Caco-2 (cell line): ENCODE results near the gene GPR173. TPM values are rescaled to one million over a fixed set of nuclear protein-coding genes. Genes with fewer than 3 reads are reported as not detected.

ENCODE experiments used
- BruUV-seq: library from RNA; stranded (reverse); fragments of 400-500 nt; replicated peaks from 2 replicates; lab custom pipeline; 2021; lab: Mats Ljungman, UMichigan
- CTCF ChIA-PET: fragments of 300-600 bp; sonication (Branson Sonifier 250); formaldehyde crosslinking; loops from one replicate; lab custom pipeline; 2022; ENCODE audit warnings: antibody characterized with exemption; lab: Charles Lee
- POLR2A ChIA-PET: fragments of 300-600 bp; sonication (Branson Sonifier 250); formaldehyde crosslinking; loops from one replicate; lab custom pipeline; 2022; ENCODE audit warnings: antibody characterized with exemption; lab: Charles Lee
- DNase-seq, 2 experiments: peaks; one replicate each; pipeline versions ENCODE4 v3.0.0 to v3.0.0-alpha.2; 2020 to 2022
- H3K27me3 ChIP-seq: replicated peaks from 2 replicates; pipeline ENCODE4 v1.6.0; 2011; ENCODE audit warnings: low read length; ENCODE audit not compliant: control insufficient read depth, insufficient read depth
- H3K36me3 ChIP-seq: 2 replicates; pipeline ENCODE4 v1.5.1; 2011; ENCODE audit warnings: low read length; ENCODE audit not compliant: control insufficient read depth, insufficient read depth
- H3K4me1 ChIP-seq: fragments of 250-450 bp; sonication (Bioruptor Pico); 2 replicates; pipeline ENCODE4 v1.5.1; 2020; ENCODE audit warnings: mild to moderate bottlenecking
- H3K4me3 ChIP-seq: 2 replicates; pipeline ENCODE4 v1.5.1; 2011; ENCODE audit warnings: low read depth, mild to moderate bottlenecking, control low read depth, low read length
- H3K9me3 ChIP-seq: fragments of 250-450 bp; sonication (Bioruptor Pico); 2 replicates; pipeline ENCODE4 v1.5.1; 2020; ENCODE audit warnings: mild to moderate bottlenecking, moderate library complexity
- H3K27ac Mint-ChIP-seq: one replicate; pipeline ENCODE4 v1.8.0; 2022; ENCODE audit warnings: mixed read lengths; ENCODE audit not compliant: unreplicated experiment
- H3K27me3 Mint-ChIP-seq: one replicate; pipeline ENCODE4 v1.8.0; 2022; ENCODE audit warnings: mixed read lengths; ENCODE audit not compliant: insufficient read depth, unreplicated experiment
- H3K36me3 Mint-ChIP-seq: one replicate; pipeline ENCODE4 v1.8.0; 2022; ENCODE audit warnings: mild to moderate bottlenecking, mixed read lengths; ENCODE audit not compliant: insufficient read depth, unreplicated experiment
- H3K4me1 Mint-ChIP-seq: one replicate; pipeline ENCODE4 v1.8.0; 2022; ENCODE audit warnings: low read depth, mixed read lengths; ENCODE audit not compliant: unreplicated experiment
- H3K4me3 Mint-ChIP-seq: one replicate; pipeline ENCODE4 v1.8.0; 2022; ENCODE audit warnings: mild to moderate bottlenecking, moderate library complexity, mixed read lengths; ENCODE audit not compliant: unreplicated experiment
- H3K9me3 Mint-ChIP-seq: one replicate; pipeline ENCODE4 v1.8.0; 2022; ENCODE audit warnings: mixed read lengths; ENCODE audit not compliant: unreplicated experiment
- intact Hi-C: fragments of 100-400 bp; cut with micrococcal nuclease; formaldehyde crosslinking; loops from one replicate; pipeline ENCODE4 v1.10.0; 2022; ENCODE audit not compliant: unreplicated experiment
- total RNA-seq: library from RNA; stranded (reverse); gene quantifications from 2 replicates; pipeline ENCODE4 v1.2.3, GENCODE V29; 2022
- TF ChIP-seq, protein P1 (sequence below), 2 experiments: fragments of 200-600 bp in 1 of 2; IDR thresholded peaks; 1 replicate in 1 of 2; 2 replicates in 1 of 2; pipeline versions ENCODE4 v1.5.1 to v1.8.0; 2011 to 2022; ENCODE audit warnings: antibody characterized with exemption in 1 of 2, control low read depth in 1 of 2, inconsistent platforms in 1 of 2, low read depth in 1 of 2, low read length in 1 of 2, mild to moderate bottlenecking in 1 of 2, moderate library complexity in 1 of 2; ENCODE audit not compliant: insufficient read depth in 1 of 2, severe bottlenecking in 1 of 2, unreplicated experiment in 1 of 2

GPR173 gene
- total RNA-seq, 1 experiment from 2014 or later = 0.18 TPM

DNA sequence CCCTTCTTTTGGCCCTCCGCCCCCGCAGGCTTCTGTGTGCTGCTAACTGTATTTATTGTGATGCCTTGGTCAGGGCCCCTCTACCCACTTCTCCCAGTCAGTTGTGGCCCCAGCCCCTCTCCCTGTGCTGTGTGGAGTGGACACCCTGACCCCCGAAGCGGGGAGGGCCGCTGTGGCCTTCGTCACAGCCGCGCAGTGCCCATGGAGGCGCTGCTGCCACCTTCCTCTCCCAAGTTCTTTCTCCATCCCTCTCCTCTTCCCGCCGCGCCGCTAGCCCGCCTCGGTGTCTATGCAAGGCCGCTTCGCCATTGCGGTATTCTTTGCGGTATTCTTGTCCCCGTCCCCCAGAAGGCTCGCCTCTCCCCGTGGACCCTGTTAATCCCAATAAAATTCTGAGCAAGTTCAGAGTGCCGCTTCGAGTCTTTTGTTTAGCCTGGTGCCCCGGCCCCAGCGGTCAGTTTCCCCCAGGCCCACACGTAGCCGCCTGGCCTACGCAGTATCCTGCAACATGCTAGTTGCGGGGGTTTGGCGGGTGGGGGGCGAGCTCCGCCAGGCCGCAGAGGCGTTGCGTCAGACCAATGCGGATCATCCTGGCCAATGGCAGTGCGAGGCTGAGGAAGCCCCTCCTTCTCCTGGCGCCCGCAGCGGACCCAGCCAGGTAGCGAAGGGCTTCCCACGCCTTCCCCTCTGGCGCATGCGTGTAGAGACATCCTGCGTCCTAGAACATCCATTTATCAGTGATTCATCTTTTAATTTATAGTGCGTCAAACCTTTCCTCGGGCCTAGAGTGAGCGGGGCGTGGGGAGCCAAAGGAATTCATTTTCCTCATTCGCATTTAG, 39.8 kb downstream of the GPR173 start:
- Mint-ChIP-seq H3K27me3 (no peaks in the 10 kb centered on the region), H3K27ac (no peak overlapping the region), H3K9me3 (no peaks in the 10 kb centered on the region), H3K36me3 (peaks cover 20% of the 10 kb centered on the region), H3K4me1 (no peaks in the 10 kb centered on the region), H3K4me3 (peak overlapping the region; percentile 60)
- Histone ChIP-seq H3K9me3 (no peaks in the 10 kb centered on the region), H3K4me3 (no peak overlapping the region), H3K36me3 (no peaks in the 10 kb centered on the region; the same call in 1 of the 2 replicates), H3K27me3 (no peaks in the 10 kb centered on the region), H3K4me1 (no peaks in the 10 kb centered on the region)
- ChIA-PET CTCF (no interaction called here), POLR2A (no interaction called here)
- no peak for DNase-seq
- BruUV-seq = no TSS peak
- intact Hi-C loops = no loop called here
- TF ChIP-seq, protein P1, sequence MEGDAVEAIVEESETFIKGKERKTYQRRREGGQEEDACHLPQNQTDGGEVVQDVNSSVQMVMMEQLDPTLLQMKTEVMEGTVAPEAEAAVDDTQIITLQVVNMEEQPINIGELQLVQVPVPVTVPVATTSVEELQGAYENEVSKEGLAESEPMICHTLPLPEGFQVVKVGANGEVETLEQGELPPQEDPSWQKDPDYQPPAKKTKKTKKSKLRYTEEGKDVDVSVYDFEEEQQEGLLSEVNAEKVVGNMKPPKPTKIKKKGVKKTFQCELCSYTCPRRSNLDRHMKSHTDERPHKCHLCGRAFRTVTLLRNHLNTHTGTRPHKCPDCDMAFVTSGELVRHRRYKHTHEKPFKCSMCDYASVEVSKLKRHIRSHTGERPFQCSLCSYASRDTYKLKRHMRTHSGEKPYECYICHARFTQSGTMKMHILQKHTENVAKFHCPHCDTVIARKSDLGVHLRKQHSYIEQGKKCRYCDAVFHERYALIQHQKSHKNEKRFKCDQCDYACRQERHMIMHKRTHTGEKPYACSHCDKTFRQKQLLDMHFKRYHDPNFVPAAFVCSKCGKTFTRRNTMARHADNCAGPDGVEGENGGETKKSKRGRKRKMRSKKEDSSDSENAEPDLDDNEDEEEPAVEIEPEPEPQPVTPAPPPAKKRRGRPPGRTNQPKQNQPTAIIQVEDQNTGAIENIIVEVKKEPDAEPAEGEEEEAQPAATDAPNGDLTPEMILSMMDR (IDR thresholded peaks at IDR 0.05; ENCODE audit: insufficient read depth in 1 of 2, low read depth in 1 of 2, low read length in 1 of 2, severe bottlenecking in 1 of 2, unreplicated experiment in 1 of 2) = no peak

DNA sequence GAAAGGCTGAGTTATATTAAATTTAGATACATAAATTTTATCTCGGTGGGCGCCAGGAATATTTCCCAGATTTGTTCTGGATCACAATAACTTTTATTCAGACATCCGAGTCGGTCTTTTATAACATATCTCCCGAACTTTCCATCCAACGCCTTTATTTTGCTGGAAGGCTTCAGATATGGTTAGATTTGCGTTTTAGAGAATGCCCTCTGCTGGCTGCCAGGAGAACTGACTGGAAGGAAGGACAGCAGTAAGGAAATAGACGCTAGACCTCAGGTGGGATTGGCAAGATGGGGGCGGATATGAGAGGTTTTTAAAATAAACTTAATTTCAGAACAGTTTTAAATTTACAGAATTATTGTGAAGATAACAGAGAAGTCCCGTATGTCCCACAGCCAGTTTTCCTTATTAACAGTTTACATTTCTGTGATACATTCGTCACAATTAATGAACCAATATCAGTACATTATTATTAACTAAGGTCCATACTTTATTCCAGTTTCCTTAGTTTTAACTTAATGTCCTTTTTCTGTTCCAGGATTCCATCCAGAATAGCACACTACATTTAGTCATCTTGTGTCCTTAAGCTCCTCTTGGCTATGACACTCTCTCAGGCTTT, 40.7 kb downstream of the GPR173 start:
- Mint-ChIP-seq H3K36me3 (peaks cover 20% of the 10 kb centered on the region), H3K4me1 (no peaks in the 10 kb centered on the region), H3K9me3 (no peaks in the 10 kb centered on the region), H3K4me3 (peak overlapping the region; percentile 60), H3K27me3 (no peaks in the 10 kb centered on the region), H3K27ac (no peak overlapping the region)
- H3K4me3 ChIP-seq = no peak overlapping the region
- intact Hi-C loops = loop anchor here (1.0 kb wide), 2 partner anchors 18 to 71 kb away; no protein-coding TSS in a partner anchor
- no peaks in the 10 kb centered on the region for H3K9me3 ChIP-seq
- H3K27me3 ChIP-seq = no peaks in the 10 kb centered on the region
- no peaks in the 10 kb centered on the region; the same call in 1 of the 2 replicates for H3K36me3 ChIP-seq
- TF ChIP-seq, protein P1 (IDR thresholded peaks at IDR 0.05; ENCODE audit: insufficient read depth in 1 of 2, low read depth in 1 of 2, low read length in 1 of 2, severe bottlenecking in 1 of 2, unreplicated experiment in 1 of 2) = peak; percentile 43 to 78
- ChIA-PET CTCF (no interaction called here), POLR2A (no interaction called here)
- peak in 1 of 2 experiments; percentile 42 for DNase-seq
- H3K4me1 ChIP-seq = no peaks in the 10 kb centered on the region
- no TSS peak for BruUV-seq

DNA sequence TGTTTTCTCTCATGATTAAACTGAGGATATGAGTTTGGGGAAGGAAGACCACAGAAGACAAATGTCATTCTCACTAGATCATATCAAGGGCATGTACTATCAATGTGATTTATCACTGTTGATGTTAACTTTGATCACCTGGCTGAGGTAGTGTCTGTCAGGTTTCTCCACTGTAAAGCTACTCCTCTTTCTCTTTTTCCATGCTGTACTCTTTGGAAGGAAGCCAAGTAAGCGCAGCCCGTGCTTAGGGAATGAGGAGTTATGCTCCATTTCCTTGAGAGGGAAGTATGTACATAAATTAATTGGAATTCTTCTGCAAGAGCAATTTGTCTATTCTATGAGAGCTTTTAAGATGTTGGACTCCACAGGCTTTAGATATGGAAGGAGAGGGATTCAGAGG, 41.3 kb downstream of the GPR173 start:
- TF ChIP-seq, protein P1 (IDR thresholded peaks at IDR 0.05; ENCODE audit: insufficient read depth in 1 of 2, low read depth in 1 of 2, low read length in 1 of 2, severe bottlenecking in 1 of 2, unreplicated experiment in 1 of 2) = no peak
- Mint-ChIP-seq H3K4me1 (no peaks in the 10 kb centered on the region), H3K9me3 (no peaks in the 10 kb centered on the region), H3K4me3 (no peak overlapping the region), H3K36me3 (peaks cover 18% of the 10 kb centered on the region), H3K27me3 (no peaks in the 10 kb centered on the region), H3K27ac (no peak overlapping the region)
- ChIA-PET POLR2A (no interaction called here), CTCF (no interaction called here)
- Histone ChIP-seq H3K4me3 (no peak overlapping the region), H3K36me3 (no peaks in the 10 kb centered on the region; the same call in 1 of the 2 replicates), H3K27me3 (no peaks in the 10 kb centered on the region), H3K4me1 (no peaks in the 10 kb centered on the region), H3K9me3 (no peaks in the 10 kb centered on the region)
- intact Hi-C loops = loop anchor here (1.0 to 10.0 kb wide), 4 partner anchors 19 to 135 kb away; partner anchors contain the start of gene KDM5C
- no TSS peak for BruUV-seq
- DNase-seq = no peak
